NB4 (cell line): ENCODE results near the gene ABHD14A.

Experiments
- CTCF ChIP-seq: IDR thresholded peaks from one replicate; pipeline ENCODE4 v1.5.1; 2012; ENCODE audit warnings: low read depth, low read length
- MAX ChIP-seq: IDR thresholded peaks from 2 replicates; pipeline ENCODE4 v1.6.1; 2011; ENCODE audit warnings: low read depth, low read length
- MYC ChIP-seq: IDR thresholded peaks from 2 replicates; pipeline ENCODE4 v1.6.1; 2011; ENCODE audit warnings: low read depth, low read length
- POLR2A ChIP-seq: IDR thresholded peaks from 2 replicates; pipeline ENCODE4 v1.6.1; 2011; ENCODE audit warnings: mild to moderate bottlenecking; ENCODE audit not compliant: insufficient read length; ENCODE audit errors: extremely low read depth

GRCh38 chr3:51957520-51958205 is 17.2 kb upstream of the ABHD14A start:
- TF ChIP-seq CTCF (no peak), POLR2A (no peak), MAX (no peak), MYC (no peak)
